CD4-positive, alpha-beta T cell treated with Interleukin-4 for 4 hours (primary cell): ENCODE data around the gene STAT5A.
"Not testable (repeated sequence)": the region's sequence is repeated elsewhere in the genome, so short reads cannot be mapped to it uniquely, and the experiment has no call there.

Experiments
- DNase-seq: peaks from one replicate; pipeline ENCODE4 v3.0.0-alpha.2; 2020

The STAT5A gene

DNA sequence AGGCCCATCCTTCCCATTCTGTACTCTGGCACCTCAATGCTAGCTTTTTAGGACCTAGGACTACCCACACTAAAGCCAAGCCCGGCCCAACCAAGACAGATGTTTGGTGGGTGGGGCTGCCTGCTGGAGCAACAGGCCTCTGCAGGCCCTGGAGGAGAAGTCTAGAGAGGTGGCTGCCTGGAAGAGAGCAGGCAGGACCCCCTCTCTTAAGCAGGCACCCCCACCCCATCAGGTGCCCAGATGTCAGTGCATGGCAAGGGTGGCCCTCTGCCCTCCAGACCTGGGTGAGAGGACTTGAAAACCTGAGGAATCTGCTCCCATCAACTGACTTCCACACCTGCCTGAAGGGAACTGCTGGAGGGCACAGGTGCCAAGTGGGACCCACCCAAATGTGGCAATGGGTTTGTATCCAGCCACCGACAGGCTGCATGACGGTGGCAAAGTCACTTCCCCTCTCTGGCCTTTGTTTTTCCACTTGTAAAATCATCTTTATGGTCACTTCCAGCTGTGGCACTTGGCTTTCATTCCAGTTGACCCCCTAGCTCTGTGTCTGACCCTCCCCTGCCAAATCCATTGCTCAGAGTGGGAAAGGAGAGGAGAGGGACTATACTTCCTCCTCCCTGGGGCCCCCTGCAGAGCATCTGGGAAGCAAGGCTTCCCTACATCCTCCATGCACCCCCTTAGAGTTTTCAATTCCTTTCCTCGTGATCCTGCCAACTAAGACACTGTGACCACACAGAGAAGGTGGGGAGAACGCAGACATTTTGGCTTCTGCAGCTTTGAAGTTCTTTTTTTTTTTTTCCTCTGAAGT is 1.7 kb upstream of the STAT5A start:
- DNase-seq: no peak

GRCh38 chr17:42287305-42287976 is 857 bp upstream of the STAT5A start:
- DNase-seq: peak; percentile 43

- DNase-seq: peak; percentile 51
Observed at GRCh38 chr17:42288803-42289610, 709 bp downstream of the STAT5A start.

DNA sequence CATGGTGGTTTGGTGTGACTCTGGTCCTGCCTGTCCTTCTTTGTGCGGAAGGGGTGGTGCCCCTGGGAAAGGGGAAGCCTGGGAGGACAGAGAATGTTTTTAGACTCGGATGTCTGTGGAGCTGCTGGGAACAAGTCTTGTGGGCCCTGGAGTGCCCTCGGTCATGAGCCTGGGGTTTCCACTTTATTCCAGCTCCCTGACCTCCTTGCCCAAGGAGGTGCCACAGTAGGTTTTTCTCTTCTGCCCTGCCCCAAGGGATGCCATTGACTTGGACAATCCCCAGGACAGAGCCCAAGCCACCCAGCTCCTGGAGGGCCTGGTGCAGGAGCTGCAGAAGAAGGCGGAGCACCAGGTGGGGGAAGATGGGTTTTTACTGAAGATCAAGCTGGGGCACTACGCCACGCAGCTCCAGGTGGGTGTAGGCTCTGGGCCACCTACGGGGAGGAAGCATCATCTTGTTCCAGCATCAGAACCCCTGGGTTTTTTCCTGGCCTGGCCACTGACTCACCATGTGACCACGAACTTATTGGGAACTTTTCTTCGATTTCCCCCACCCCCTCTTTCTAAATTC is 1.4 kb downstream of the STAT5A start:
- peak; percentile 72 for DNase-seq

DNA sequence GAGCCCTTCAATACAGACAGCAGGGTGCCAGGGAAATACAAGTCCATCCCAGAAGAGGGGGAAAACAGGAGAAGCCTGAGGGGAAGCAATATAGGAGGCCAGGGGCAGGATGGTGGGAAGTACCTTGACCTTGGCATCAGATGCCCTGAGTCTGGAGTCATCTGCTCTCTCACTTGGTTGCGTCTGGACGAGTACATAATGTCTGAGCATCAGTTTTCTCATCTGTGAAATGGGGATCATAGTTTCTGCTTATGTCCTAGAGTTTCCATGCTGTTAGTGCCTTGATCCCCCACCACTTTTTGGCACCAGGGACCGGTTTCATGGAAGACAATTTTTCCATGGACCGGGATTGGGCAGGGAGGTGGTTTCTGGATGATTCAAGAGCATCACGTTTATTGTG is 2.3 kb downstream of the STAT5A start:
- no peak for DNase-seq

DNA sequence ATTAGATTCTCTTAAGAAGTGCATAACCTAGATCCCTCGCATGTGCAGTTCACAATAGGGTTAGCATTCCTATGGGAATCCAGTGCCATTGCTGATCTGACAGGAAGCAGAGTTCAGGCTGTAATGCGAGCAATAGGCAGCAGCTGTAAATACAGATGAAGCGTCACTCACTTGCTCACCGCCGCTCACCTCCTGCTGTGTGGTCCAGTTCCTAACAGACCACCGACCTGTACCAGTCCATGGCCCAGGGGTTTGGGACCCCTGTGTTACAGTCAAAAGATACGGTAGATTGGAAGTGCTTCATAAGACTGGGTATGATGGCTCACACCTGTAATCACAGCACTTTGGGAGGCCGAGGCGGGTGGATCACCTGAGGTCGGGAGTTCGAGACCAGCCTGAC is 2.8 kb downstream of the STAT5A start:
- no peak for DNase-seq

GRCh38 chr17:42294469-42295398 is 6.4 kb downstream of the STAT5A start:
- no peak for DNase-seq

DNA sequence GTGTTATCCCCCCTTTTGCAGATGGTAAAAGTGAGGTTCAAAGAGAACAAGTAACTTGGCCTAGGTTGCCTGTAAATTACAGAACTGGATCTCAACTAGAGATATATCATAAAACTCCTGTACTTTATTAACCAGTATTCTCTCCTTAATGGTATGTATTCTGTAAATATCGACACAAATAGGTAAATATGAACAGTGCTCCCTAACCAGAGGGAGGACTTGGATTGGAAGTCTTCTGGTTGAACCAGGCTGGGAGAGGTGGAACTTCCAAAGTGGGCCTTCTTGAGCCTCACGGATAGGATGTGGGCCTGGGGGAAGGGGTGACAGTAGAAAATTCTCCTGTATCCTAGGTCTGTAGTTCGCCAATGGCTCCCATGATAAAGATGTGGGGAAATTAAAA is 7.7 kb downstream of the STAT5A start:
- no peak for DNase-seq

GRCh38 chr17:42297775-42298174 is 9.5 kb downstream of the STAT5A start:
- not testable (repeated sequence) for DNase-seq

- not testable (repeated sequence) for DNase-seq
Observed at GRCh38 chr17:42299361-42299760, 11.1 kb downstream of the STAT5A start.

GRCh38 chr17:42299913-42300312 is 11.6 kb downstream of the STAT5A start:
- DNase-seq: not testable (repeated sequence)

DNA sequence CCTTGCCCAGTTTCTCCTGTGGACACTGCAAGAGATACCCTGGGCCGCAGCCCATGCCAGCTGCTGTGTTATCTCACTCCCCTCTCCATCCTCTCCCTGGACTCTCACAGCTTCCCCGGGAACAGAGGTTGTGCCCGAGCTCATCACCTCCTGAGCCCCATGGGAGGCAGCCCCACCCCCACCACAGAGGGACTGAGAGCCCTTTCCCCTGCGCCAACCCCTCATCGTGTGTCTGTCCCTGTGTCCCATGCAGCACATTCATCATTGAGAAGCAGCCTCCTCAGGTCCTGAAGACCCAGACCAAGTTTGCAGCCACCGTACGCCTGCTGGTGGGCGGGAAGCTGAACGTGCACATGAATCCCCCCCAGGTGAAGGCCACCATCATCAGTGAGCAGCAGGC is 12.7 kb downstream of the STAT5A start:
- DNase-seq: no peak

GRCh38 chr17:42303694-42304093 is 15.4 kb downstream of the STAT5A start:
- DNase-seq: no peak

- no peak for DNase-seq
Observed at GRCh38 chr17:42304187-42305030, 16.1 kb downstream of the STAT5A start.

GRCh38 chr17:42305031-42305330 is 16.7 kb downstream of the STAT5A start:
- not testable (repeated sequence) for DNase-seq

DNA sequence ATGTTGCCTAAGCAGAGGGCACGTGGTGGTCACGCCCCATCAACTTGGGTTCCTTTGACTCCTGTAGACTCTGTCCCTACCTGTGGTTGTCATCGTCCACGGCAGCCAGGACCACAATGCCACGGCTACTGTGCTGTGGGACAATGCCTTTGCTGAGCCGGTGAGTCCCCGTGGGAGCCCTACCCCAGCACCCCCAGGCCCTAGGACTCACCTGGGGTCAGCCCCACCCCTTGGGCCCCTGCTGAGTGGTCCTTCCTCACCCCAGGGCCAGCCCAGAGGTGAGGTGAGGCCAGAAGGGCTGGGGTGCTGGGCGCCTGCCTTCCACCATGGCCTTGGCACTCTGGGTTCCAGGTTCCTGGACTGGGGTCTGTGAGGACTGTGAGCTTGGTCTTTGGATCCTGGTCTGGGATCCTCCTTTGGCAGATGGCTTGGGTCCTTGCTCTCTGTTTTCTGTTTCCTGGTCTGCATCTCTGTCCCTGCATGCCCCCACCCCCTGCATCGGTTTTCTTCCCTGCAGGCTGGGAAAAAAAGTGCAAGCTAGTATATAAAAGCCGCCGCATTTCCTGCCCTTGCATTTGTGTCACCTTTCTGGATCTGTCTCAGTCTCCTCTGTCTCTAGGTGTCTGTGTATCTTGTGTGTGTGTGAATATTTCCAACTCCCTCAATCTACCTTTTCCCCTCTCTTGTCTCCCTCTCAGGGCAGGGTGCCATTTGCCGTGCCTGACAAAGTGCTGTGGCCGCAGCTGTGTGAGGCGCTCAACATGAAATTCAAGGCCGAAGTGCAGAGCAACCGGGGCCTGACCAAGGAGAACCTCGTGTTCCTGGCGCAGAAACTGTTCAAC is 17.5 kb downstream of the STAT5A start:
- DNase-seq: no peak

DNA sequence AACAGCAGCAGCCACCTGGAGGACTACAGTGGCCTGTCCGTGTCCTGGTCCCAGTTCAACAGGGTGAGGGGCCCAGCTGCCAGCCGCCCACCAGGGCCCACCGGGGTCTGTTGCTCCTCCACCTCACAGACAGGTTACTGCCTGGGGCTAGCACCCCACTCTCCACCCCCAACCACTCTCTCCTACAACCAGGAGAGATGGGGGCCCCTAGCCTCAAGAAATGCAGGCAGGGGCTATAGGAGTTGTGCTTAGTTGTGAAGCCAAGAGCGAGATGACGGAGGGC is 18.0 kb downstream of the STAT5A start:
- no peak for DNase-seq

DNA sequence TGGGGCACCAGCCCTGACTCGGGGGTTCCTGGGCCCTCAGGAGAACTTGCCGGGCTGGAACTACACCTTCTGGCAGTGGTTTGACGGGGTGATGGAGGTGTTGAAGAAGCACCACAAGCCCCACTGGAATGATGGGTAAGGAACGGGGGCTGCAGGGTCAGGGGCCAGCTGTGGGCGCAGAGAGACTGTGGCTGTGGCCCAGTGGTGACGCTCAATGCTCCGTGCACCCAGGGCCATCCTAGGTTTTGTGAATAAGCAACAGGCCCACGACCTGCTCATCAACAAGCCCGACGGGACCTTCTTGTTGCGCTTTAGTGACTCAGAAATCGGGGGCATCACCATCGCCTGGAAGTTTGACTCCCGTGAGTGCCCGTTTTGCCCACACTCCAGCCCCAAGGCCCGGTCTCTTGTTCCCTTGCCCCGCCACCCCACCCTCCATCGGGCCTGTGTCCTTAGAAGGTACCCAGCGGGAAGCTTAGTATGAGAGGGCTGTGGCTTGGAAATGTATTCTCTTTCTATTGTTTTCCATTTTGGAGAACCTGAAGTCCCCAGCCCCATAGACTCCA is 19.1 kb downstream of the STAT5A start:
- DNase-seq: no peak

DNA sequence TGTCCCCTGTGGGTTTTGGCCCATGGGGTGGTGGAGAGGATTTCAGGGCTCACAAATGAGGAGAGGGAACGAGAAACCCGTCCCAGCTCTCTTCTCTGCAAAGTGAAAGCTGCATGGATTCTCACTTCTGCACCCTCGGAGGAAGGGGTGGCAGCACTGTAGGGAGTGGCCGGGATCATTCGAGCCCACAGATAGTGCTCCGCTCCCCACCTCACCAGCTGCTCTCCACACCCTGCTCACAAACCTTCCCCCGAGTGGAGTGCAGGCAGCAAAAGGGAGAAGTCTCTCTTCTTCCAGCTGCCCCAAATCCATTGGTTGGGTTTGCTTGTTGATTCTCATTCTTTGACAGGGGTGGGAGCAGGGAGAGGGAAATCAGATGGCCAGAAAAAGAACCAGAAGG is 20.1 kb downstream of the STAT5A start:
- DNase-seq: no peak

GRCh38 chr17:42309142-42309541 is 20.8 kb downstream of the STAT5A start:
- DNase-seq: no peak
